H9 (cell line): ENCODE data around the gene ACAD9. TPM values are rescaled to one million over a fixed set of nuclear protein-coding genes. Genes with fewer than 3 reads are reported as not detected.
A peak's percentile ranks its signal among the peaks of the same experiment; 100 is the strongest.

Experiments used
- DNase-seq: peaks from one replicate; pipeline ENCODE4 v3.0.0-alpha.2; 2017
- H2AFZ ChIP-seq: one replicate; pipeline ENCODE4 v1.6.1; 2013; ENCODE audit warnings: mild to moderate bottlenecking, low read length, control low read depth, moderate library complexity
- H2AK5ac ChIP-seq: 2 replicates; pipeline ENCODE4 v1.6.1; 2013; ENCODE audit warnings: low read length, control low read depth, mixed read lengths; ENCODE audit not compliant: insufficient read length
- H2BK120ac ChIP-seq: one replicate; pipeline ENCODE4 v1.6.1; 2013; ENCODE audit warnings: low read depth, mild to moderate bottlenecking, low read length, control low read depth, inconsistent platforms; ENCODE audit not compliant: poor library complexity, severe bottlenecking
- H2BK12ac ChIP-seq: 2 replicates; pipeline ENCODE4 v1.6.1; 2013; ENCODE audit warnings: low read length, control low read depth, mixed read lengths, low read depth; ENCODE audit not compliant: insufficient read length
- H2BK15ac ChIP-seq: 2 replicates; pipeline ENCODE4 v1.6.1; 2013; ENCODE audit warnings: low read depth, low read length, control low read depth
- H2BK20ac ChIP-seq: one replicate; pipeline ENCODE4 v1.6.1; 2013; ENCODE audit warnings: low read depth, mild to moderate bottlenecking, low read length, control low read depth, inconsistent platforms; ENCODE audit not compliant: poor library complexity, severe bottlenecking
- H2BK5ac ChIP-seq: 2 replicates; pipeline ENCODE4 v1.6.1; 2013; ENCODE audit warnings: low read length, control low read depth, mixed read lengths; ENCODE audit not compliant: insufficient read length
- H3K14ac ChIP-seq: 2 replicates; pipeline ENCODE4 v1.6.1; 2013; ENCODE audit warnings: low read length, control low read depth; ENCODE audit not compliant: insufficient read depth
- H3K18ac ChIP-seq: 2 replicates; pipeline ENCODE4 v1.6.1; 2013; ENCODE audit warnings: low read depth, mild to moderate bottlenecking, mixed read lengths, low read length, control low read depth; ENCODE audit not compliant: insufficient read length
- H3K23ac ChIP-seq: 2 replicates; pipeline ENCODE4 v1.6.1; 2013; ENCODE audit warnings: low read length, control low read depth, mixed read lengths, low read depth; ENCODE audit not compliant: insufficient read length
- H3K23me2 ChIP-seq: 2 replicates; pipeline ENCODE4 v1.6.1; 2013; ENCODE audit warnings: low read depth, mild to moderate bottlenecking, mixed read lengths, low read length, control low read depth; ENCODE audit not compliant: insufficient read length, poor library complexity, severe bottlenecking
- H3K27ac ChIP-seq: 2 replicates; pipeline ENCODE4 v1.5.1; 2013; ENCODE audit warnings: low read length, control low read depth, mixed read lengths, low read depth; ENCODE audit not compliant: insufficient read length
- H3K27me3 ChIP-seq: 2 replicates; pipeline ENCODE4 v1.6.1; 2013; ENCODE audit warnings: low read length, control low read depth, inconsistent platforms; ENCODE audit not compliant: insufficient read depth
- H3K4ac ChIP-seq: 2 replicates; pipeline ENCODE4 v1.6.1; 2013; ENCODE audit warnings: low read depth, mild to moderate bottlenecking, control low read depth, inconsistent platforms, low read length, moderate library complexity
- H3K4me1 ChIP-seq: 2 replicates; pipeline ENCODE4 v1.6.1; 2013; ENCODE audit warnings: low read length, control low read depth, inconsistent platforms; ENCODE audit not compliant: insufficient read depth
- H3K4me2 ChIP-seq: 2 replicates; pipeline ENCODE4 v1.6.1; 2013; ENCODE audit warnings: low read length, control low read depth, mixed read lengths; ENCODE audit not compliant: insufficient read length, insufficient read depth
- H3K56ac ChIP-seq: 2 replicates; pipeline ENCODE4 v1.6.1; 2013; ENCODE audit warnings: low read depth, mild to moderate bottlenecking, mixed read lengths, low read length, control low read depth; ENCODE audit not compliant: insufficient read length
- H3K79me1 ChIP-seq: 2 replicates; pipeline ENCODE4 v1.6.1; 2013; ENCODE audit warnings: low read depth, mild to moderate bottlenecking, moderate library complexity, low read length, control low read depth, inconsistent platforms; ENCODE audit not compliant: insufficient read depth, poor library complexity, severe bottlenecking
- H3K79me2 ChIP-seq: 2 replicates; pipeline ENCODE4 v1.6.1; 2013; ENCODE audit warnings: low read length, control low read depth, inconsistent platforms; ENCODE audit not compliant: insufficient read depth
- H3K9ac ChIP-seq: 2 replicates; pipeline ENCODE4 v1.6.1; 2013; ENCODE audit warnings: low read length, control low read depth, mixed read lengths; ENCODE audit not compliant: insufficient read length; ENCODE audit errors: extremely low read depth
- H3K9me3 ChIP-seq: one replicate; pipeline ENCODE4 v1.6.1; 2013; ENCODE audit warnings: low read depth, low read length, inconsistent platforms; ENCODE audit not compliant: control insufficient read depth
- H3T11ph ChIP-seq: one replicate; pipeline ENCODE4 v1.6.1; 2013; ENCODE audit warnings: mild to moderate bottlenecking, low read length, control low read depth, inconsistent platforms
- H4K20me1 ChIP-seq: one replicate; pipeline ENCODE4 v1.6.1; 2013; ENCODE audit not compliant: control insufficient read depth, insufficient read length, insufficient read depth
- H4K5ac ChIP-seq: 2 replicates; pipeline ENCODE4 v1.6.1; 2013; ENCODE audit warnings: low read depth, mild to moderate bottlenecking, mixed read lengths, low read length, control low read depth; ENCODE audit not compliant: insufficient read length
- H4K8ac ChIP-seq: replicated peaks from 2 replicates; pipeline ENCODE4 v1.6.1; 2013; ENCODE audit warnings: low read length, control low read depth, mixed read lengths, low read depth; ENCODE audit not compliant: insufficient read length
- H4K91ac ChIP-seq: 2 replicates; pipeline ENCODE4 v1.6.1; 2013; ENCODE audit warnings: low read depth, mild to moderate bottlenecking, moderate library complexity, mixed read lengths, low read length, control low read depth; ENCODE audit not compliant: insufficient read length
- H3K27ac Mint-ChIP-seq, 3 experiments: 2 replicates in 2 of 3; 3 replicates in 1 of 3; pipeline ENCODE4 v1.8.0; 2020 to 2021; ENCODE audit warnings: mixed read lengths in 3 of 3, mild to moderate bottlenecking in 1 of 3, moderate library complexity in 1 of 3
- H3K27me3 Mint-ChIP-seq: 2 replicates; pipeline ENCODE4 v1.8.0; 2021; ENCODE audit warnings: low read depth, mild to moderate bottlenecking, moderate library complexity, mixed read lengths
- H3K36me3 Mint-ChIP-seq, 3 experiments: 2 replicates in 2 of 3; 3 replicates in 1 of 3; pipeline ENCODE4 v1.8.0; 2020 to 2021; ENCODE audit warnings: low read depth in 3 of 3, mixed read lengths in 3 of 3; ENCODE audit not compliant: insufficient read depth in 1 of 3
- H3K4me1 Mint-ChIP-seq, 2 experiments: 2 replicates each; pipeline ENCODE4 v1.8.0; 2020; ENCODE audit warnings: mixed read lengths in 2 of 2
- H3K4me3 Mint-ChIP-seq, 2 experiments: 2 replicates in 1 of 2; 3 replicates in 1 of 2; pipeline ENCODE4 v1.8.0; 2020 to 2021; ENCODE audit warnings: mild to moderate bottlenecking in 2 of 2, mixed read lengths in 2 of 2, moderate library complexity in 1 of 2
- H3K9me3 Mint-ChIP-seq, 2 experiments: 2 replicates in 1 of 2; 3 replicates in 1 of 2; pipeline ENCODE4 v1.8.0; 2020; ENCODE audit warnings: mild to moderate bottlenecking in 2 of 2, mixed read lengths in 2 of 2, moderate library complexity in 1 of 2
- CTCF ChIP-seq: fragments of 200-600 bp; sonication (generic); conservative IDR thresholded peaks from 3 replicates; pipeline ENCODE4 v1.8.0; 2021; ENCODE audit warnings: antibody characterized with exemption, mild to moderate bottlenecking
- WGBS: extraction: QIAGEN DNeasy Blood & Tissue Kit; methylation state at CpG from one replicate; pipeline ENCODE4 v1.1.7; 2013; ENCODE audit warnings: missing lambda C conversion rate, low lambda C conversion rate, mixed read lengths; ENCODE audit not compliant: insufficient read length; ENCODE audit errors: extremely low coverage; 5-methylcytosine and 5-hydroxymethylcytosine counted together
- total RNA-seq: library from RNA; stranded (reverse); gene quantifications from 2 replicates; pipeline ENCODE4 v1.2.1, GENCODE V29; 2021

The ACAD9 gene
- total RNA-seq, 1 experiment from 2014 or later: 43.1 TPM

- no peak overlapping the region for H3K27ac Mint-ChIP-seq
Observed at GRCh38 chr3:128846486-128846891, 32.9 kb upstream of the ACAD9 start.

More at GRCh38 chr3:128846486-128846891, 32.9 kb upstream of the ACAD9 start:
- no peak overlapping the region for H2BK12ac ChIP-seq
- no peak overlapping the region for H4K91ac ChIP-seq
- no peak overlapping the region for H3K9ac ChIP-seq
- Mint-ChIP-seq H3K4me1 (peaks cover 22 to 24% of the 10 kb centered on the region in 2 experiments), H3K27me3 (no peaks in the 10 kb centered on the region), H3K9me3 (peaks cover 0 to 4% of the 10 kb centered on the region in 2 experiments; a peak in 3 of 5 replicates), H3K36me3 (no peaks in the 10 kb centered on the region; a peak in 1 of 7 replicates), H3K4me3 (no peak overlapping the region)
- H3K79me2 ChIP-seq: no peaks in the 10 kb centered on the region
- H3K23me2 ChIP-seq: peaks cover 6% of the 10 kb centered on the region
- no CpG with 5 or more reads among the region's 13 CpGs for WGBS
- H3K27ac ChIP-seq: no peak overlapping the region
- no peaks in the 10 kb centered on the region for H3K9me3 ChIP-seq
- no peaks in the 10 kb centered on the region for H4K20me1 ChIP-seq
- H3T11ph ChIP-seq: no peak overlapping the region
- TF ChIP-seq CTCF: no peak
- H2BK15ac ChIP-seq: no peak overlapping the region
- peak overlapping the region; percentile 7 for H3K4me2 ChIP-seq
- H3K4ac ChIP-seq: no peak overlapping the region
- no peaks in the 10 kb centered on the region for H3K27me3 ChIP-seq
- no peak overlapping the region for H2BK20ac ChIP-seq
- no peak overlapping the region for H3K56ac ChIP-seq
- H3K18ac ChIP-seq: no peak overlapping the region
- H3K79me1 ChIP-seq: no peaks in the 10 kb centered on the region
- no peak overlapping the region for H2AK5ac ChIP-seq
- DNase-seq: no peak
- no peak overlapping the region for H2BK5ac ChIP-seq
- H2BK120ac ChIP-seq: no peak overlapping the region
- H2AFZ ChIP-seq: no peak overlapping the region
- no peak overlapping the region for H3K23ac ChIP-seq
- no peak overlapping the region for H4K5ac ChIP-seq
- no peaks in the 10 kb centered on the region for H3K4me1 ChIP-seq
- no peak overlapping the region for H4K8ac ChIP-seq
- H3K14ac ChIP-seq: no peak overlapping the region
